Measurements from ENCODE around the gene BEND5. TPM values are rescaled to one million over a fixed set of nuclear protein-coding genes. Genes with fewer than 3 reads are reported as not detected.

The BEND5 gene
- total RNA-seq, 4 donors from 2014 or later: 4.7 to 15.7 (median 5.5) TPM

GRCh38 chr1:48793863-48794262 lies 17.2 kb upstream of the BEND5 start:
- WGBS, 2 donors: 52 to 67% methylated on average over 1 of the region's 1 CpG
- no peak for TF ChIP-seq CTCF (IDR thresholded peaks at IDR 0.05)
- no peak for TF ChIP-seq POLR2A (IDR thresholded peaks at IDR 0.05)

GRCh38 chr1:48792961-48793360 lies 16.3 kb upstream of the BEND5 start:
- H3K27ac ChIP-seq: no peak overlapping the region
- 80 to 82% methylated on average over 1 of the region's 1 CpG for WGBS, 2 donors
- no peak for DNase-seq
- intact Hi-C loops (cut with DNase I): no loop called here
- H3K4me1 ChIP-seq: no peaks in the 10 kb centered on the region
- H3K4me3 ChIP-seq (replicated peaks in 1 of 3): no peak overlapping the region
- TF ChIP-seq CTCF (IDR thresholded peaks at IDR 0.05) (no peak), POLR2A (IDR thresholded peaks at IDR 0.05) (no peak)
- H3K9me3 ChIP-seq: no peaks in the 10 kb centered on the region
- no peaks in the 10 kb centered on the region for H3K36me3 ChIP-seq
- no peaks in the 10 kb centered on the region for H3K27me3 ChIP-seq

More at GRCh38 chr1:48793863-48794262, 17.2 kb upstream of the BEND5 start:
- intact Hi-C loops (cut with DNase I): no loop called here
- Histone ChIP-seq H3K4me3 (replicated peaks in 1 of 3) (no peak overlapping the region), H3K9me3 (no peaks in the 10 kb centered on the region), H3K27me3 (no peaks in the 10 kb centered on the region), H3K36me3 (no peaks in the 10 kb centered on the region), H3K27ac (no peak overlapping the region), H3K4me1 (no peaks in the 10 kb centered on the region)
- no peak for DNase-seq

- Histone ChIP-seq H3K4me1 (no peaks in the 10 kb centered on the region), H3K4me3 (replicated peaks in 1 of 3) (no peak overlapping the region), H3K27ac (no peak overlapping the region), H3K9me3 (no peaks in the 10 kb centered on the region), H3K27me3 (no peaks in the 10 kb centered on the region), H3K36me3 (no peaks in the 10 kb centered on the region)
- intact Hi-C loops (cut with DNase I): no loop called here
- TF ChIP-seq POLR2A (IDR thresholded peaks at IDR 0.05): no peak
- TF ChIP-seq CTCF (IDR thresholded peaks at IDR 0.05): no peak
- no peak for DNase-seq
These were observed 13.7 kb upstream of the BEND5 start for GRCh38 chr1:48790397-48790796.

GRCh38 chr1:48789903-48790302 lies 13.2 kb upstream of the BEND5 start:
- intact Hi-C loops (cut with DNase I): no loop called here
- Histone ChIP-seq H3K27me3 (no peaks in the 10 kb centered on the region), H3K4me3 (replicated peaks in 1 of 3) (no peak overlapping the region), H3K27ac (no peak overlapping the region), H3K4me1 (no peaks in the 10 kb centered on the region), H3K9me3 (no peaks in the 10 kb centered on the region), H3K36me3 (no peaks in the 10 kb centered on the region)
- DNase-seq: no peak
- no peak for TF ChIP-seq CTCF (IDR thresholded peaks at IDR 0.05)
- TF ChIP-seq POLR2A (IDR thresholded peaks at IDR 0.05): no peak
- WGBS, 2 donors: 35 to 45% methylated on average over 4 of the region's 4 CpGs

- WGBS, 2 donors: 92 to 94% methylated on average over 1 of the region's 1 CpG
- H3K36me3 ChIP-seq: no peaks in the 10 kb centered on the region
- no peaks in the 10 kb centered on the region for H3K27me3 ChIP-seq
- intact Hi-C loops (cut with DNase I): no loop called here
- H3K4me1 ChIP-seq: no peaks in the 10 kb centered on the region
- no peak for TF ChIP-seq CTCF (IDR thresholded peaks at IDR 0.05)
- TF ChIP-seq POLR2A (IDR thresholded peaks at IDR 0.05): no peak
- H3K27ac ChIP-seq: no peak overlapping the region
- DNase-seq: no peak
- H3K9me3 ChIP-seq: no peaks in the 10 kb centered on the region
- H3K4me3 ChIP-seq (replicated peaks in 1 of 3): no peak overlapping the region
These were observed 9.2 kb upstream of the BEND5 start for GRCh38 chr1:48785869-48786268.

Data from thyroid gland (tissue), 4 donors.